Right atrium auricular region (tissue), 2 donors: Measurements from ENCODE around the gene CAND2. TPM values are rescaled to one million over a fixed set of nuclear protein-coding genes. Genes with fewer than 3 reads are reported as not detected.

Experiments
- DNase-seq: peaks from one replicate; pipeline ENCODE4 v3.0.0-alpha.2; 2019; ENCODE audit warnings: low spot score
- H3K27ac ChIP-seq, 2 donors: fragments of 200-600 bp; sonication (generic); 1 replicate in 1 of 2; 2 replicates in 1 of 2; pipeline ENCODE4 v1.5.1; 2016 to 2019
- H3K27me3 ChIP-seq, 2 donors: fragments of 200-600 bp; sonication (generic); one replicate each; pipeline versions ENCODE4 v1.5.1 to v1.6.0; 2017 to 2019
- H3K36me3 ChIP-seq: fragments of 200-600 bp; sonication (generic); one replicate; pipeline ENCODE4 v1.5.1; 2016
- H3K4me1 ChIP-seq, 2 donors: fragments of 200-600 bp; sonication (generic); one replicate each; pipeline versions ENCODE4 v1.5.1 to v1.6.0; 2017 to 2019
- H3K4me3 ChIP-seq, 2 donors: fragments of 200-600 bp; sonication (generic); 1 replicate in 1 of 2; 2 replicates in 1 of 2; pipeline ENCODE4 v1.5.1; 2017 to 2019; ENCODE audit warnings: mild to moderate bottlenecking in 1 of 2, moderate library complexity in 1 of 2
- H3K9me3 ChIP-seq, 2 donors: fragments of 200-600 bp; sonication (generic); one replicate each; pipeline ENCODE4 v1.5.1; 2019
- total RNA-seq, 2 donors: library from RNA; depleted of rRNA; stranded (reverse); fragments of >200 nt; gene quantifications; one replicate each; pipeline ENCODE4 v1.1.0, GENCODE V29; 2016
- TF ChIP-seq, protein P1 (sequence below), 2 donors: fragments of 200-600 bp; sonication (generic); IDR thresholded peaks; one replicate each; pipeline ENCODE4 v1.5.1; 2019; ENCODE audit warnings: antibody characterized with exemption in 2 of 2

CAND2 gene
- total RNA-seq, 2 donors from 2014 or later: 45.2 to 77.4 TPM

DNA sequence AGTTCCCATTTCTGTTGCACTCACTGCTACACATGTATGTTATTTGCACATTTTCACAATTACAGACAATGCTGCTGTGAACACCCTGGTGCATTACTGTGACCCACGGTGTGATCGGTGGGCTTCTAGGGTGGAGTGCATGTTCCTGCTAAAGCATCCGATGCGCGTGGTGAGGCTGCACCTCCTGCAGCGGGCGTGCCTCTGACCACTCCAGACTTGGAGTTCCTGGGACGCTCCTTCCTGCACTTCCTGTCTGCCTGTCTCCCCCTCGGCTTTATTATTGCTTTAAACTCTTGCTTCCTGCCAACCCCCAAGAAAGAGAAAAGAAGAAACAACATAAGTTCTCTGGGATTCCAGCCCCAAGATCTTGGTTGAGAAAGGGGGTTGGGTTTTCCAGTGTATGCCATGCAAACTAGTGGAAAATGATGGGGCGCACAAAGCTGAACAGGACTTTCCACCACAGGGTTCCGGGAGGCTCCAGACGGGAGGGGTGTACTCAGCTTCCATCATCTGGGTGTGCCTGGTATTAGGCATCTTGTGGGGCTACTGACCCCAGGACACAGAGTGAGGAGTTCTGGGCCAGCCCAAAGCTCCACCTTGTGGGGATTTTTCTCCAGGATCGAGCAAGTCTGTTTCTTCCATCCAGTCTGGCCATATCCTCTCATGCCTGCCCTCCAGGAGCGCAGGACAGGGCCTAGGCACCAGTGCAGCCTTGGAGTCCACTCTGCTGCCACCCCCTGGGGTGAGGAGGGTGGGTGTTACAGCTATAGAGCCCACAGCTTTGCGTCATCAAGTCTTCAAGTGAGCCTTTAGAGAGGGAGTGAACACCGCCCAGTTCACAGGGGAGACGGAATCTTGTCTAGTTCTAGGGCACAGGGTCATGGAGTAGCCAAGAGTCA is 33.7 kb downstream of the CAND2 start:
- no peak for DNase-seq
- Histone ChIP-seq H3K9me3 (no peaks in the 10 kb centered on the region), H3K27ac (no peak overlapping the region), H3K27me3 (no peaks in the 10 kb centered on the region), H3K4me1 (no peaks in the 10 kb centered on the region), H3K4me3 (no peak overlapping the region), H3K36me3 (peaks cover 94% of the 10 kb centered on the region)
- TF ChIP-seq, protein P1, sequence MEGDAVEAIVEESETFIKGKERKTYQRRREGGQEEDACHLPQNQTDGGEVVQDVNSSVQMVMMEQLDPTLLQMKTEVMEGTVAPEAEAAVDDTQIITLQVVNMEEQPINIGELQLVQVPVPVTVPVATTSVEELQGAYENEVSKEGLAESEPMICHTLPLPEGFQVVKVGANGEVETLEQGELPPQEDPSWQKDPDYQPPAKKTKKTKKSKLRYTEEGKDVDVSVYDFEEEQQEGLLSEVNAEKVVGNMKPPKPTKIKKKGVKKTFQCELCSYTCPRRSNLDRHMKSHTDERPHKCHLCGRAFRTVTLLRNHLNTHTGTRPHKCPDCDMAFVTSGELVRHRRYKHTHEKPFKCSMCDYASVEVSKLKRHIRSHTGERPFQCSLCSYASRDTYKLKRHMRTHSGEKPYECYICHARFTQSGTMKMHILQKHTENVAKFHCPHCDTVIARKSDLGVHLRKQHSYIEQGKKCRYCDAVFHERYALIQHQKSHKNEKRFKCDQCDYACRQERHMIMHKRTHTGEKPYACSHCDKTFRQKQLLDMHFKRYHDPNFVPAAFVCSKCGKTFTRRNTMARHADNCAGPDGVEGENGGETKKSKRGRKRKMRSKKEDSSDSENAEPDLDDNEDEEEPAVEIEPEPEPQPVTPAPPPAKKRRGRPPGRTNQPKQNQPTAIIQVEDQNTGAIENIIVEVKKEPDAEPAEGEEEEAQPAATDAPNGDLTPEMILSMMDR (IDR thresholded peaks at IDR 0.05): no peak

DNA sequence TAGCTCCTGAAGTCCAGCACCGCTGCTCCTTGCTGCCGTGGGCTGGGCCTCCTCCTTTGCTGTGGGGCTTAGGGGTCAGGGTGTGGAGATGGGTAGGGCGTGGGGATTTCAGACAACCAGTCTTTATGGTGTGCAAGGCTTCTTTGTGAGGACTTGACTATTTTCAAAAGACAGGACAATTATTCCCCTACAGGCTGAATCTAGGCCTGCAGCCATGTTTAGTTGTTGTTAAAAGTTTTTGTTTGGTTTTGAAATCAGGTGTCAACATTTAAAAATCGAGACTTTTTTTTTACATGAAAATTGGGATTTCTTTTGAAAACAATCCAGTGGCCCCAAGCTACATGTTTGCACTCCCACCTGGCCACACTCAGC is 34.3 kb downstream of the CAND2 start:
- no peaks in the 10 kb centered on the region for H3K4me1 ChIP-seq
- H3K36me3 ChIP-seq: peaks cover 94% of the 10 kb centered on the region
- H3K4me3 ChIP-seq: no peak overlapping the region
- TF ChIP-seq, protein P1 (IDR thresholded peaks at IDR 0.05): no peak
- H3K9me3 ChIP-seq: no peaks in the 10 kb centered on the region
- H3K27me3 ChIP-seq: no peaks in the 10 kb centered on the region
- DNase-seq: no peak
- H3K27ac ChIP-seq: no peak overlapping the region

DNA sequence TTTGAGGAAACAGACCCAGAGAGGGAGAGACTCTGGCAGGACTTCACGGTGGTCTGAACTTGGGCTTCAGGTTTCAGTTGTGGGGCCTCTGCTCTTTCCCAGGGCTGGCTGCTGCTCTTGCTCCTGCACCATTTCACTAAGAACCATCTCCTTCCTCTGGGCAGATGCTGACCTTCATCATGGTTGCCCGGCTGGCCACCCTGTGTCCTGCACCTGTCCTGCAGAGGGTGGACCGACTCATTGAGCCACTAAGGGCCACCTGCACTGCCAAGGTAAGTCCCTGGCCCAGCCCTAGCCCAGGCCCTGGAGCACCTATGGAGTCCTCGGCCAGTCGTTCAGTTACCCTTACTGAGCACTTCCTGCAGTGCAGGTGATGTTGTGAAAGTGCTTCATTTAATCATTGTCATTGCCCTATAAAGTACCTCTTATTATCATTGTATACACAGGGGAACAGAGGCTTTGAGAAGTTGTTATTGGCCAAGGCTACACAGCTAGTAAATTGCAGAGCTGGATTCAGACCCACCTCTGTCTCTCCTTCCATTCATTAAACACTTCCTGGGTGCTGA is 34.9 kb downstream of the CAND2 start:
- H3K4me1 ChIP-seq: no peaks in the 10 kb centered on the region
- no peak for DNase-seq
- no peaks in the 10 kb centered on the region for H3K9me3 ChIP-seq
- peaks cover 94% of the 10 kb centered on the region for H3K36me3 ChIP-seq
- H3K27me3 ChIP-seq: no peaks in the 10 kb centered on the region
- TF ChIP-seq, protein P1 (IDR thresholded peaks at IDR 0.05): no peak
- H3K4me3 ChIP-seq: no peak overlapping the region
- H3K27ac ChIP-seq: no peak overlapping the region

DNA sequence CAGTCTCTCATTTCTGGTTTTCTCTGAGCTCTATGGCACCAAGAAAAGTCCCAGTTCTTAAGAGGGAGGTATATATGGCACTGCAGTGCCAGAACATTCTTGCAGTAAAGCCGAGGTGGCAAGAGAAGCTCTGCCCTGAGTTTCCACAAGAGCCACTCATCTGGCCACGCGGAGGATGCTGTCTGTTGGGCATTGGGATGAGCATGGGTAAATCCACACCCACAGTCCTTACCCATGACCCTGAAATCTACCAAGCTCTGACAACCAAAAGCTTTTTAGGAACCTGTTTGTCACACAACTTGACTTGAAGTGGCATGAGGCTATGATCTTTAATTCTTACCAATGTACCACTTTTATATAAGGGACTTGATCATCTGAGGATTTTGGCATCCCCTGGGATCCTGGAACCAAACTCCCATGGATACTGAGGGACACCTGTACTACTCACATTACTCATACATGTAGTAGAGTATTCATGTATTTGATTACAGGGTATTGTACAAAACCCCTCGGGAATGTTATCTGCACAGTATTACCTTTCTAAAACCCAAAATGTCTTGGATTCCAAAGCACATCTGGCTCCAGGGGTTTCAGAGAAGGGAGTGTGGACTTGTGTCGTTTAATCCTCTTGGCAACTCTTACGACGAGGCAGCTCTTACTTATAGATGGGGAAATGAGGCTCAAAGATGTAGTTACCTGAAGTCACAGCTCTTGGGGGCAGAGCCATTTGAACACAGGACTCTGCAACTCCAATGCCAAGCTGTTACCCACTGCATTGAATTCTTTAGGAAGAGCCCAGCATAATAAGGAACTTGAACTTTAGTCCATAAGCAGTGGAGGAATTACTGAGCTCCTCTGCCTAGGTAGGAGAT is 36.1 kb downstream of the CAND2 start:
- no peaks in the 10 kb centered on the region for H3K27me3 ChIP-seq
- H3K27ac ChIP-seq: no peak overlapping the region
- no peaks in the 10 kb centered on the region for H3K4me1 ChIP-seq
- TF ChIP-seq, protein P1 (IDR thresholded peaks at IDR 0.05): no peak
- H3K4me3 ChIP-seq: no peak overlapping the region
- H3K9me3 ChIP-seq: no peaks in the 10 kb centered on the region
- no peak for DNase-seq
- peaks cover 97% of the 10 kb centered on the region for H3K36me3 ChIP-seq

DNA sequence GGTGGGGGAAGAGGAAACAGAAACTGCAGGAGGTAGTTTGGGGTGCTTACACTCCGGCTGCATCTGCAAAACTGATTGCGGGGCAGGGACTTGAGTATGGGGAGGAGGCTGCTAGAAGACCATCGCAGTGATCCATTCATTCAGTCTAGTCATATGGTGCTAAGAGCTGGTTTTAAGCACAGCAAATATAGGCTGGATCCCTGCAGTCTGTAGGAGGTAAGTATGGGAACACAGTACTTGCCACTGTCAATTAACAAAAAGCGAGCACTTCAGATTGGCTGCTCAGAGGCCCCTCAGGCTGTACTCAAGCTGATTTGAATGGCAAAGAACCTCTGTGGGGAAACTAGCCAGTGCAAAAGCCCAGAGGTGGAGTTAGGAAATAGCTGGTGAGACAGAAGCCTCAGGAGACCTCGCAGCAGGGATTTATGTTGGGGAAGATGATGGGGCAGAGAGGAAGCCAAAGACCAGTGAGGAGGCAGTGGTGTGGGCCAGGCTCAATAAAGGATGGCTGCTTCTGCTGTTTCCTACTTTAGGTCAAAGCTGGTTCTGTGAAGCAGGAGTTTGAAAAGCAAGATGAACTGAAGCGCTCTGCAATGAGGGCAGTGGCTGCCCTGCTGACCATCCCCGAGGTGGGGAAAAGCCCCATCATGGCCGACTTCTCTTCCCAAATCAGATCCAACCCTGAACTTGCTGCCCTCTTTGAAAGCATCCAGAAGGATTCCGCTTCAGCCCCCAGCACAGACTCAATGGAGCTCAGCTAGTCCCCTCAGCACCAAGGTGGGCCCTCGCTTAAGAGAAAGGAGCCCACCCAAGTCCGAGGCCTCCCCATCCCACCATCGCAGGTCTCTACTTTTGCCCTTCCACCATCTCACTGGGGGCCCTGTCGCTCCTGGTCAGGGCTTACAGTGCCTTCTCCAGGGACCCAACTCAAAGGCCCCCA is 37.0 kb downstream of the CAND2 start:
- DNase-seq: no peak
- H3K36me3 ChIP-seq: peaks cover 98% of the 10 kb centered on the region
- no peaks in the 10 kb centered on the region for H3K9me3 ChIP-seq
- no peaks in the 10 kb centered on the region for H3K27me3 ChIP-seq
- H3K4me1 ChIP-seq: peaks cover 0 to 9% of the 10 kb centered on the region in 2 donors
- H3K4me3 ChIP-seq: no peak overlapping the region
- H3K27ac ChIP-seq: no peak overlapping the region
- TF ChIP-seq, protein P1 (IDR thresholded peaks at IDR 0.05): no peak
